B cell (primary cell): ENCODE results near the gene STMN3.

Source experiments
- EZH2 ChIP-seq: IDR thresholded peaks from 2 replicates; pipeline ENCODE4 v1.6.1; 2012; ENCODE audit warnings: borderline replicate concordance, low read depth, mild to moderate bottlenecking, moderate library complexity, low read length; ENCODE audit not compliant: insufficient read depth, poor library complexity, severe bottlenecking
- TF ChIP-seq, protein P1 (sequence below): fragments of 200-600 bp; IDR thresholded peaks from one replicate; pipeline ENCODE4 v1.8.0; 2022; ENCODE audit warnings: antibody characterized with exemption, mild to moderate bottlenecking

DNA sequence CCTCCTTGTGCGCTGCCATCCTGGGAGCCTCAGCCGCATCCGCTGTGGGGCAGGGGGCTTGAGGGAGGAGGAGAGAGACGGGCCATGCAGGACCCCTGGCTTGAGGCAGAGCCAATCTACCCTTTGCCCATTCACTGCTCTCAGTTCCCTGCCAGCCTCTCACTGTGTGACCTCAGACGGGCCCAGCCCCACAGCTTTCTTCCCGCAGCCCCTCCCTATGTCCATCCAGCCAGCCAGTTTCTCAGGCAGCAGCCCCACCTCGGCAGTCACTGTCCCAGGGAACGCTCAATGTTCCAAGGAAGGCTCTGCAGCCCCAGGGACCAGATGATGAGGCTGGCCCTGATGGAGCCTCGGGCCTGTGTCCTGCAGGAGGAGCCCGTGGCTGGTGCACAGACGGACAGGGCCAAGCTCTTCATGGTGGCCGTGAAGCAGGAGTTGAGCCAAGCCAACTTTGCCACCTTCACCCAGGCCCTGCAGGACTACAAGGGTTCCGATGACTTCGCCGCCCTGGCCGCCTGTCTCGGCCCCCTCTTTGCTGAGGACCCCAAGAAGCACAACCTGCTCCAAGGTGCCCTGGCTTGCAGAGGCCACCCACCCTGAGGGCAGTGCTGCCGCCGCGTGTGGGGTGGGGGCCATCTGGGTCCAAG is 39.3 kb upstream of the STMN3 start:
- TF ChIP-seq, protein P1, sequence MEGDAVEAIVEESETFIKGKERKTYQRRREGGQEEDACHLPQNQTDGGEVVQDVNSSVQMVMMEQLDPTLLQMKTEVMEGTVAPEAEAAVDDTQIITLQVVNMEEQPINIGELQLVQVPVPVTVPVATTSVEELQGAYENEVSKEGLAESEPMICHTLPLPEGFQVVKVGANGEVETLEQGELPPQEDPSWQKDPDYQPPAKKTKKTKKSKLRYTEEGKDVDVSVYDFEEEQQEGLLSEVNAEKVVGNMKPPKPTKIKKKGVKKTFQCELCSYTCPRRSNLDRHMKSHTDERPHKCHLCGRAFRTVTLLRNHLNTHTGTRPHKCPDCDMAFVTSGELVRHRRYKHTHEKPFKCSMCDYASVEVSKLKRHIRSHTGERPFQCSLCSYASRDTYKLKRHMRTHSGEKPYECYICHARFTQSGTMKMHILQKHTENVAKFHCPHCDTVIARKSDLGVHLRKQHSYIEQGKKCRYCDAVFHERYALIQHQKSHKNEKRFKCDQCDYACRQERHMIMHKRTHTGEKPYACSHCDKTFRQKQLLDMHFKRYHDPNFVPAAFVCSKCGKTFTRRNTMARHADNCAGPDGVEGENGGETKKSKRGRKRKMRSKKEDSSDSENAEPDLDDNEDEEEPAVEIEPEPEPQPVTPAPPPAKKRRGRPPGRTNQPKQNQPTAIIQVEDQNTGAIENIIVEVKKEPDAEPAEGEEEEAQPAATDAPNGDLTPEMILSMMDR, result no peak
- no peak for TF ChIP-seq EZH2
